ENCODE measurements around the gene ITPK1.

DNA sequence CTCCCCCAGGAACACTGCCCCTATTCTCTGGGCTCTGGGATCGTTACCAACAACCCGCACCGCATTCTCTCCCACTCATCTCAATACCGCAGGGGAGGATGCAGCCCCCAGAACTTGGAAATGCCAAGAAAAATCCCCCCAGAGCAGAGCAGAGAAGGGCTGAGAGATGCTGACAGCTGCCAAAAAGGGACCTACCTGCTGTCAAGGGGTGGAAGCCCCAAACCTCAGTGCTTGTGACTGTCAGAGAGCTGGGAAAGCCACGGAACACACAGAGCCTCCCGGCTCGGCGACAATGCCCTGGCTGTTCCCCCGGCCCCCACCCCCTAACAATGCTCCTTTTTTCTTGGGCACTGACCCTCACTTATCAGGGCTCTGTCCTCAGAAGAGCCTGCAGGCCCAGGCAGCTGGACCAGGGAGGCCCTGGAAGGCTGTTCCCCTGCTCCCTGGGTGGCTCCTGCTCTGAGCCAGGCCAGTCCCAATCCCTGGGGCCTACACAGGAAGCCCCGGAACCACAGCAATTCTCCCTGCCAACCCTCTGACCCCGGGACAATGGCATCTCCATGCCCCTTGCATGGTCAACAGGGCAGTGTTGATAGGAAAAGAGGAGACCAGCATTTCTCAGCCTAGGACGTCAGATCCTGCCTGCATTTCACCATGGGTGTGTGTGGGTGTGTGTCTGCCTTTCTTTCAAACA lies 78.9 kb downstream of the ITPK1 start:
- TF ChIP-seq, protein P1, sequence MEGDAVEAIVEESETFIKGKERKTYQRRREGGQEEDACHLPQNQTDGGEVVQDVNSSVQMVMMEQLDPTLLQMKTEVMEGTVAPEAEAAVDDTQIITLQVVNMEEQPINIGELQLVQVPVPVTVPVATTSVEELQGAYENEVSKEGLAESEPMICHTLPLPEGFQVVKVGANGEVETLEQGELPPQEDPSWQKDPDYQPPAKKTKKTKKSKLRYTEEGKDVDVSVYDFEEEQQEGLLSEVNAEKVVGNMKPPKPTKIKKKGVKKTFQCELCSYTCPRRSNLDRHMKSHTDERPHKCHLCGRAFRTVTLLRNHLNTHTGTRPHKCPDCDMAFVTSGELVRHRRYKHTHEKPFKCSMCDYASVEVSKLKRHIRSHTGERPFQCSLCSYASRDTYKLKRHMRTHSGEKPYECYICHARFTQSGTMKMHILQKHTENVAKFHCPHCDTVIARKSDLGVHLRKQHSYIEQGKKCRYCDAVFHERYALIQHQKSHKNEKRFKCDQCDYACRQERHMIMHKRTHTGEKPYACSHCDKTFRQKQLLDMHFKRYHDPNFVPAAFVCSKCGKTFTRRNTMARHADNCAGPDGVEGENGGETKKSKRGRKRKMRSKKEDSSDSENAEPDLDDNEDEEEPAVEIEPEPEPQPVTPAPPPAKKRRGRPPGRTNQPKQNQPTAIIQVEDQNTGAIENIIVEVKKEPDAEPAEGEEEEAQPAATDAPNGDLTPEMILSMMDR (conservative IDR thresholded peaks at IDR 0.05) = no peak
- no peak for TF ChIP-seq ZFX (IDR thresholded peaks at IDR 0.05)
